Caco-2 (cell line): ENCODE measurements around the gene PIAS3. TPM values are rescaled to one million over a fixed set of nuclear protein-coding genes. Genes with fewer than 3 reads are reported as not detected.
A peak's percentile ranks its signal among the peaks of the same experiment; 100 is the strongest.

ENCODE experiments used
- BruUV-seq: library from RNA; stranded (reverse); fragments of 400-500 nt; replicated peaks from 2 replicates; lab custom pipeline; 2021; lab: Mats Ljungman, UMichigan
- CTCF ChIA-PET: fragments of 300-600 bp; sonication (Branson Sonifier 250); formaldehyde crosslinking; loops from one replicate; lab custom pipeline; 2022; ENCODE audit warnings: antibody characterized with exemption; lab: Charles Lee
- POLR2A ChIA-PET: fragments of 300-600 bp; sonication (Branson Sonifier 250); formaldehyde crosslinking; loops from one replicate; lab custom pipeline; 2022; ENCODE audit warnings: antibody characterized with exemption; lab: Charles Lee
- DNase-seq, 2 experiments: peaks; one replicate each; pipeline versions ENCODE4 v3.0.0 to v3.0.0-alpha.2; 2020 to 2022
- H3K27me3 ChIP-seq: replicated peaks from 2 replicates; pipeline ENCODE4 v1.6.0; 2011; ENCODE audit warnings: low read length; ENCODE audit not compliant: control insufficient read depth, insufficient read depth
- H3K36me3 ChIP-seq: 2 replicates; pipeline ENCODE4 v1.5.1; 2011; ENCODE audit warnings: low read length; ENCODE audit not compliant: control insufficient read depth, insufficient read depth
- H3K4me1 ChIP-seq: fragments of 250-450 bp; sonication (Bioruptor Pico); 2 replicates; pipeline ENCODE4 v1.5.1; 2020; ENCODE audit warnings: mild to moderate bottlenecking
- H3K4me3 ChIP-seq: 2 replicates; pipeline ENCODE4 v1.5.1; 2011; ENCODE audit warnings: low read depth, mild to moderate bottlenecking, control low read depth, low read length
- H3K9me3 ChIP-seq: fragments of 250-450 bp; sonication (Bioruptor Pico); 2 replicates; pipeline ENCODE4 v1.5.1; 2020; ENCODE audit warnings: mild to moderate bottlenecking, moderate library complexity
- H3K27ac Mint-ChIP-seq: one replicate; pipeline ENCODE4 v1.8.0; 2022; ENCODE audit warnings: mixed read lengths; ENCODE audit not compliant: unreplicated experiment
- H3K27me3 Mint-ChIP-seq: one replicate; pipeline ENCODE4 v1.8.0; 2022; ENCODE audit warnings: mixed read lengths; ENCODE audit not compliant: insufficient read depth, unreplicated experiment
- H3K36me3 Mint-ChIP-seq: one replicate; pipeline ENCODE4 v1.8.0; 2022; ENCODE audit warnings: mild to moderate bottlenecking, mixed read lengths; ENCODE audit not compliant: insufficient read depth, unreplicated experiment
- H3K4me1 Mint-ChIP-seq: one replicate; pipeline ENCODE4 v1.8.0; 2022; ENCODE audit warnings: low read depth, mixed read lengths; ENCODE audit not compliant: unreplicated experiment
- H3K4me3 Mint-ChIP-seq: one replicate; pipeline ENCODE4 v1.8.0; 2022; ENCODE audit warnings: mild to moderate bottlenecking, moderate library complexity, mixed read lengths; ENCODE audit not compliant: unreplicated experiment
- H3K9me3 Mint-ChIP-seq: one replicate; pipeline ENCODE4 v1.8.0; 2022; ENCODE audit warnings: mixed read lengths; ENCODE audit not compliant: unreplicated experiment
- intact Hi-C: fragments of 100-400 bp; cut with micrococcal nuclease; formaldehyde crosslinking; loops from one replicate; pipeline ENCODE4 v1.10.0; 2022; ENCODE audit not compliant: unreplicated experiment
- total RNA-seq: library from RNA; stranded (reverse); gene quantifications from 2 replicates; pipeline ENCODE4 v1.2.3, GENCODE V29; 2022
- TF ChIP-seq, protein P1 (sequence below), 2 experiments: fragments of 200-600 bp in 1 of 2; IDR thresholded peaks; 1 replicate in 1 of 2; 2 replicates in 1 of 2; pipeline versions ENCODE4 v1.5.1 to v1.8.0; 2011 to 2022; ENCODE audit warnings: antibody characterized with exemption in 1 of 2, control low read depth in 1 of 2, inconsistent platforms in 1 of 2, low read depth in 1 of 2, low read length in 1 of 2, mild to moderate bottlenecking in 1 of 2, moderate library complexity in 1 of 2; ENCODE audit not compliant: insufficient read depth in 1 of 2, severe bottlenecking in 1 of 2, unreplicated experiment in 1 of 2

The PIAS3 gene
- total RNA-seq, 1 experiment from 2014 or later = 22.0 TPM

DNA sequence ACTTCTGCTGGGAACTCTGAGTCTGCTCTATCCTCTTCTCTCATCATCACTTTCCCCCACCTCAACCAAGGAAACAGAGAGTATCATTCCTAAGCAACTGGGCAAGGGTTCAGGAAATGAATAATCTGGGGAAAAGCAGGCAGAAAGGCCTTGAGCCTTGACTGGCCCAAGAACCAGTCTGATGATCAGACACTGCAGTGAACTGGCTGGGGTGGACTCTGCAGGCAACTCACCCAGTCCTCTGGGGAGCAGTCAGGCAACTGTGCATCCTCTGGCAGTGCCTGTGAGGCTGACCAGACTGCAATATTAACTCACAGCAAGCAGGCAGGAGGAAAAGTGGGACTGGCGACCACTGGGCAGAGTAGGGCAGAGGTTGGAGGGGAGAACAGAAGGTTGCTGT, 25.8 kb upstream of the PIAS3 start:
- POLR2A ChIA-PET = no interaction called here
- H3K9me3 Mint-ChIP-seq = no peaks in the 10 kb centered on the region
- H3K27me3 Mint-ChIP-seq = peaks cover 17% of the 10 kb centered on the region
- Histone ChIP-seq H3K4me1 (peaks cover 8% of the 10 kb centered on the region), H3K4me3 (no peak overlapping the region), H3K27me3 (0 out of 2 replicates have a peak, but pooled peaks cover 2% of the 10 kb centered on the region), H3K36me3 (no peaks in the 10 kb centered on the region), H3K9me3 (no peaks in the 10 kb centered on the region)
- intact Hi-C loops = loop anchor here (2.0 kb wide), 1 partner anchor 26 kb away; the partner anchor contains the start of gene PIAS3
- no peak overlapping the region for H3K27ac Mint-ChIP-seq
- TF ChIP-seq, protein P1, sequence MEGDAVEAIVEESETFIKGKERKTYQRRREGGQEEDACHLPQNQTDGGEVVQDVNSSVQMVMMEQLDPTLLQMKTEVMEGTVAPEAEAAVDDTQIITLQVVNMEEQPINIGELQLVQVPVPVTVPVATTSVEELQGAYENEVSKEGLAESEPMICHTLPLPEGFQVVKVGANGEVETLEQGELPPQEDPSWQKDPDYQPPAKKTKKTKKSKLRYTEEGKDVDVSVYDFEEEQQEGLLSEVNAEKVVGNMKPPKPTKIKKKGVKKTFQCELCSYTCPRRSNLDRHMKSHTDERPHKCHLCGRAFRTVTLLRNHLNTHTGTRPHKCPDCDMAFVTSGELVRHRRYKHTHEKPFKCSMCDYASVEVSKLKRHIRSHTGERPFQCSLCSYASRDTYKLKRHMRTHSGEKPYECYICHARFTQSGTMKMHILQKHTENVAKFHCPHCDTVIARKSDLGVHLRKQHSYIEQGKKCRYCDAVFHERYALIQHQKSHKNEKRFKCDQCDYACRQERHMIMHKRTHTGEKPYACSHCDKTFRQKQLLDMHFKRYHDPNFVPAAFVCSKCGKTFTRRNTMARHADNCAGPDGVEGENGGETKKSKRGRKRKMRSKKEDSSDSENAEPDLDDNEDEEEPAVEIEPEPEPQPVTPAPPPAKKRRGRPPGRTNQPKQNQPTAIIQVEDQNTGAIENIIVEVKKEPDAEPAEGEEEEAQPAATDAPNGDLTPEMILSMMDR (IDR thresholded peaks at IDR 0.05; ENCODE audit: insufficient read depth in 1 of 2, low read depth in 1 of 2, low read length in 1 of 2, severe bottlenecking in 1 of 2, unreplicated experiment in 1 of 2) = no peak
- CTCF ChIA-PET = interaction anchor here (1.3 to 1.4 kb wide), 2 partner anchors 25 to 40 kb away, joined by 4 to 6 read pairs; partner anchors contain the start of genes NUDT17 and PIAS3
- no peaks in the 10 kb centered on the region for H3K36me3 Mint-ChIP-seq
- BruUV-seq = no TSS peak
- no peak for DNase-seq
- peaks cover 10% of the 10 kb centered on the region for H3K4me1 Mint-ChIP-seq
- peak overlapping the region; percentile 76 for H3K4me3 Mint-ChIP-seq

DNA sequence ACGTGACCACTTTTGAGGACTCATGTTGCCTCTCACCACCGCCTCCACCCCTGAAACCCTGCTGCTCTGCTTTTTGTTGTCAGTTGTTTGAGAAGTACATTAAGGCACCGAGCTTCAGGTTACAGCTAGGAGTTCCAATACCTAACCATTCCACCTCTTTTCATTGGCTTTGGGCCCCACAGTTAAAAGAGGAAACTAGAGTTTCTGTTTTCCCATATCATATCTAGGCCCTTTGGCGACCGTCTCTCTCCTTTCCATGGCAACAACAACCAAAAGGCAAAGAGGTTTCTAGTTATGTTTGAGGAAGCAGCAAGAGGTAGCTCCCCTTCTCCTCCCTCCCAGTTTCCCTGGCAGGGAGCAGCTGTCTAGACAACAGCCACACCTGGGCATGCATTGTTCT, 20.9 kb upstream of the PIAS3 start:
- POLR2A ChIA-PET = no interaction called here
- no peaks in the 10 kb centered on the region for H3K9me3 Mint-ChIP-seq
- no TSS peak for BruUV-seq
- DNase-seq = no peak
- Histone ChIP-seq H3K36me3 (no peaks in the 10 kb centered on the region), H3K4me1 (peaks cover 13% of the 10 kb centered on the region), H3K27me3 (no peaks in the 10 kb centered on the region), H3K9me3 (no peaks in the 10 kb centered on the region), H3K4me3 (no peak overlapping the region)
- intact Hi-C loops = loop anchor here (1.0 kb wide), 1 partner anchor 13 kb away; no protein-coding TSS in a partner anchor
- peaks cover 11% of the 10 kb centered on the region for H3K4me1 Mint-ChIP-seq
- H3K27me3 Mint-ChIP-seq = peaks cover 10% of the 10 kb centered on the region
- peak overlapping the region; percentile 17 for H3K27ac Mint-ChIP-seq
- no peak overlapping the region for H3K4me3 Mint-ChIP-seq
- H3K36me3 Mint-ChIP-seq = no peaks in the 10 kb centered on the region
- TF ChIP-seq, protein P1 (IDR thresholded peaks at IDR 0.05; ENCODE audit: insufficient read depth in 1 of 2, low read depth in 1 of 2, low read length in 1 of 2, severe bottlenecking in 1 of 2, unreplicated experiment in 1 of 2) = no peak
- CTCF ChIA-PET = interaction anchor here (0.5 kb wide), 1 partner anchor 9 kb away, joined by 3 read pairs; no protein-coding TSS in a partner anchor

DNA sequence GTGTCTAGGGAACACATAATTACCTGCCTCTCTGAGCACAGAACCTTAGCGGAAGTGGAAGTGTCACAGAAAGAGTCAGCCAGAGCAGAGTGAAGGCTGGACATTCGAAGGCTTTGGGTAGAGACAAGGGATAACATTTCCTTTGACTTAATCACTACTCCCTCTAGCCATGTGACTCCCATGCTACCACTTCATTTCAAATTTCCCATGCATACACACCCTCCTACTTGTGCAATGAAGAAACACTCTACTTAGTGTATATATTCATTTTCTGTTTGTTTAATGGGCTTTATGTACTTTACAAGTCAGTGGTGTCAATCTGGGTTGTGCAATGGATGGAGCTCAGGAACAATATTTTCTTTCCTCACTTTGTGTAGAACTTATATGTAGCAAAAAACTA, 19.8 kb upstream of the PIAS3 start:
- TF ChIP-seq, protein P1 (IDR thresholded peaks at IDR 0.05; ENCODE audit: insufficient read depth in 1 of 2, low read depth in 1 of 2, low read length in 1 of 2, severe bottlenecking in 1 of 2, unreplicated experiment in 1 of 2) = no peak

More for the DNA sequence above, 19.8 kb upstream of the PIAS3 start:
- peaks cover 7% of the 10 kb centered on the region for H3K27me3 Mint-ChIP-seq
- peaks cover 10% of the 10 kb centered on the region for H3K4me1 Mint-ChIP-seq
- BruUV-seq = no TSS peak
- no peak for DNase-seq
- ChIA-PET CTCF (no interaction called here), POLR2A (no interaction called here)
- H3K27me3 ChIP-seq = no peaks in the 10 kb centered on the region
- no peaks in the 10 kb centered on the region for H3K36me3 Mint-ChIP-seq
- peaks cover 13% of the 10 kb centered on the region for H3K4me1 ChIP-seq
- intact Hi-C loops = no loop called here
- no peaks in the 10 kb centered on the region for H3K36me3 ChIP-seq
- H3K9me3 Mint-ChIP-seq = no peaks in the 10 kb centered on the region
- H3K9me3 ChIP-seq = no peaks in the 10 kb centered on the region
- no peak overlapping the region for H3K4me3 ChIP-seq
- H3K27ac Mint-ChIP-seq = no peak overlapping the region
- no peak overlapping the region for H3K4me3 Mint-ChIP-seq
